RWPE1 (cell line): Measurements from ENCODE around the gene WSB1.

Source experiments
- CTCF ChIA-PET: fragments of 350-600 bp; sonication (Branson Sonifier 250); formaldehyde crosslinking; extraction: SDS; loops from one replicate; lab custom pipeline; 2021; lab: Yijun Ruan, JAX
- POLR2A ChIA-PET: fragments of 400-600 bp; formaldehyde crosslinking; extraction: SDS; loops from one replicate; lab custom pipeline; 2020; ENCODE audit warnings: antibody characterized with exemption; ENCODE audit not compliant: low non-redundant PET; lab: Yijun Ruan, JAX
- DNase-seq: peaks from one replicate; pipeline ENCODE4 v3.0.0; 2012; ENCODE audit warnings: low spot score
- H3K27ac ChIP-seq: fragments of 450-650 bp; 2 replicates; pipeline ENCODE4 v1.5.1; 2017
- TF ChIP-seq, protein P1 (sequence below): fragments of 450-650 bp; conservative IDR thresholded peaks from 2 replicates; pipeline ENCODE4 v1.5.1; 2017; ENCODE audit warnings: low read depth, mild to moderate bottlenecking

WSB1 gene, protein sequence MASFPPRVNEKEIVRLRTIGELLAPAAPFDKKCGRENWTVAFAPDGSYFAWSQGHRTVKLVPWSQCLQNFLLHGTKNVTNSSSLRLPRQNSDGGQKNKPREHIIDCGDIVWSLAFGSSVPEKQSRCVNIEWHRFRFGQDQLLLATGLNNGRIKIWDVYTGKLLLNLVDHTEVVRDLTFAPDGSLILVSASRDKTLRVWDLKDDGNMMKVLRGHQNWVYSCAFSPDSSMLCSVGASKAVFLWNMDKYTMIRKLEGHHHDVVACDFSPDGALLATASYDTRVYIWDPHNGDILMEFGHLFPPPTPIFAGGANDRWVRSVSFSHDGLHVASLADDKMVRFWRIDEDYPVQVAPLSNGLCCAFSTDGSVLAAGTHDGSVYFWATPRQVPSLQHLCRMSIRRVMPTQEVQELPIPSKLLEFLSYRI

GRCh38 chr17:27293898-27294688 is at the start of gene WSB1:
TSS of gene WSB1 (plus strand) at chr17:27294114. CDS start at chr17:27294396, 282 bp downstream.
- DNase-seq: peak; percentile 93
- H3K27ac ChIP-seq: peak within 1 kb of the TSS; percentile 95
- ChIA-PET POLR2A (interaction anchor here (0.5 to 1.9 kb wide), 6 partner anchors 20 to 312 kb away, joined by 3 to 5 read pairs (median 4); no protein-coding TSS in a partner anchor), CTCF (interaction anchor here (0.6 to 1.8 kb wide), 4 partner anchors 14 to 57 kb away, joined by 4 to 10 read pairs (median 8); no protein-coding TSS in a partner anchor)
- TF ChIP-seq, protein P1, sequence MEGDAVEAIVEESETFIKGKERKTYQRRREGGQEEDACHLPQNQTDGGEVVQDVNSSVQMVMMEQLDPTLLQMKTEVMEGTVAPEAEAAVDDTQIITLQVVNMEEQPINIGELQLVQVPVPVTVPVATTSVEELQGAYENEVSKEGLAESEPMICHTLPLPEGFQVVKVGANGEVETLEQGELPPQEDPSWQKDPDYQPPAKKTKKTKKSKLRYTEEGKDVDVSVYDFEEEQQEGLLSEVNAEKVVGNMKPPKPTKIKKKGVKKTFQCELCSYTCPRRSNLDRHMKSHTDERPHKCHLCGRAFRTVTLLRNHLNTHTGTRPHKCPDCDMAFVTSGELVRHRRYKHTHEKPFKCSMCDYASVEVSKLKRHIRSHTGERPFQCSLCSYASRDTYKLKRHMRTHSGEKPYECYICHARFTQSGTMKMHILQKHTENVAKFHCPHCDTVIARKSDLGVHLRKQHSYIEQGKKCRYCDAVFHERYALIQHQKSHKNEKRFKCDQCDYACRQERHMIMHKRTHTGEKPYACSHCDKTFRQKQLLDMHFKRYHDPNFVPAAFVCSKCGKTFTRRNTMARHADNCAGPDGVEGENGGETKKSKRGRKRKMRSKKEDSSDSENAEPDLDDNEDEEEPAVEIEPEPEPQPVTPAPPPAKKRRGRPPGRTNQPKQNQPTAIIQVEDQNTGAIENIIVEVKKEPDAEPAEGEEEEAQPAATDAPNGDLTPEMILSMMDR: no peak

DNA sequence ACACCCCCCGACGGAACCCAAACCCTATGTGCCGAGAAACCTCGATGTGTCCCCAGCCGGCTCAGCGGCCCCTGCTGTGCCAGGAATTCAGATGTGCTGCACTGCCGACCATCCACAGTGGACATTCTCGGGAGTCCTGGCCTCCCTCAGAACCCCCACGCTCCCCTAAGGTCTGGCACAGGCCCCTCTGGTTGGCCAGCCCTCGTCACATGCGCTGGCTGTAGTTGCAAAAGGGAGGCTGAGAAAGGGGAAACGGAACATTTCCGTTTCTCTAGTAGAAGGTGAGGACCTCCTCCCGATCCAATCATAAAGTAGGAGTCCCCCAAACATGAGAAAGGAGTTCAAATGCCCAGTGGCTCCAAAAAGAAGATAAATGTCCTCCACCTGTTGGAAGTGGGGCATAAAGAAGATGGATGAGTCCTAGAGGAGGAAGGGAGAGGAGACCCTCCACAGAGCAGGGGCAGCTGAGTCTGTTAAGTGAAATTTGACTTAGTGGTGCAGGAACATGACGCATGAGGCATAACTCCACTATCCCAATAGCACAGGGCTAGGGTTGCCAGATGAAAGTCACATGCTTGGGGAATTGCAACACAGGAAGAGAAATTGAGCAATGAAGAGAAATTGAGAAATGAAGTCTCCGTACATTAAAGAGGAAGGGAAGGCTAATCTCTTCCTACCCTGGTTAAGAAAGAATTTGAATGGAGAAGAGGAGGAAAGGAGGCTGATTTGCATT is 49.3 kb upstream of the WSB1 start:
- peak overlapping the region; percentile 90 for H3K27ac ChIP-seq
- peak; percentile 79 for DNase-seq
- TF ChIP-seq, protein P1: no peak
- POLR2A ChIA-PET: no interaction called here
- CTCF ChIA-PET: interaction anchor here (0.7 to 1.7 kb wide), 6 partner anchors 8 to 104 kb away, joined by 3 to 11 read pairs (median 4); no protein-coding TSS in a partner anchor

DNA sequence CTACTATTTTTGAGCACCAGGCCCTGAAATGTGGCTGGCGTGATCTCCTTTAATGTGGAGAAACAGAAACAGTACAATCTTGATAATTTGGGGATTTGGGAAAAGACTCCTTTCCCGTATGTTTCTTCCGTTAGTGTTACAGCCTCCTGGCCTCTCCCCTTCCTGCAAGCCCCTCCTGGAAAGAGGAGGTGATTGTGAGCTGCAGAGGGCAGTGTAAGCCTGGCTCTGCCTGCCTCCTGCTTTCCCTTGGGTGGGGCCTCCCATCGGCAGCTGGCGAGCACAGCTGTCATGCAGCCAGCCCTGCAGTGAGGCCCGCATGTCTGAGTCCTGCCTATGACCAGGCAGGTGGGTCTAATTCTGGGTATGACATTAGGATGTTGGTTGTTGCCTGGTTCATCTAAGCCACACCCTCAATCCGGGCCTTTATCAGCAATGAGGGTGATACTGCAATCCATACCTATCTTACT is 48.7 kb upstream of the WSB1 start:
- peak overlapping the region; percentile 90 for H3K27ac ChIP-seq
- ChIA-PET CTCF (interaction anchor here (0.5 to 1.7 kb wide), 9 partner anchors 9 to 88 kb away, joined by 3 to 11 read pairs (median 5); partner anchors contain the start of gene WSB1), POLR2A (interaction anchor here (1.3 kb wide), 1 partner anchor 49 kb away, joined by 5 read pairs; the partner anchor contains the start of gene WSB1)
- peak; percentile 83 for DNase-seq
- TF ChIP-seq, protein P1: peak; percentile 77

- peak overlapping the region; percentile 90 for H3K27ac ChIP-seq
- CTCF ChIA-PET: interaction anchor here (1.7 kb wide), 1 partner anchor 86 kb away, joined by 11 read pairs; no protein-coding TSS in a partner anchor
- POLR2A ChIA-PET: interaction anchor here (1.3 kb wide), 1 partner anchor 48 kb away, joined by 5 read pairs; the partner anchor contains the start of gene WSB1
- no peak for DNase-seq
- TF ChIP-seq, protein P1: no peak
Observed at GRCh38 chr17:27246537-27246936, 47.4 kb upstream of the WSB1 start.

DNA sequence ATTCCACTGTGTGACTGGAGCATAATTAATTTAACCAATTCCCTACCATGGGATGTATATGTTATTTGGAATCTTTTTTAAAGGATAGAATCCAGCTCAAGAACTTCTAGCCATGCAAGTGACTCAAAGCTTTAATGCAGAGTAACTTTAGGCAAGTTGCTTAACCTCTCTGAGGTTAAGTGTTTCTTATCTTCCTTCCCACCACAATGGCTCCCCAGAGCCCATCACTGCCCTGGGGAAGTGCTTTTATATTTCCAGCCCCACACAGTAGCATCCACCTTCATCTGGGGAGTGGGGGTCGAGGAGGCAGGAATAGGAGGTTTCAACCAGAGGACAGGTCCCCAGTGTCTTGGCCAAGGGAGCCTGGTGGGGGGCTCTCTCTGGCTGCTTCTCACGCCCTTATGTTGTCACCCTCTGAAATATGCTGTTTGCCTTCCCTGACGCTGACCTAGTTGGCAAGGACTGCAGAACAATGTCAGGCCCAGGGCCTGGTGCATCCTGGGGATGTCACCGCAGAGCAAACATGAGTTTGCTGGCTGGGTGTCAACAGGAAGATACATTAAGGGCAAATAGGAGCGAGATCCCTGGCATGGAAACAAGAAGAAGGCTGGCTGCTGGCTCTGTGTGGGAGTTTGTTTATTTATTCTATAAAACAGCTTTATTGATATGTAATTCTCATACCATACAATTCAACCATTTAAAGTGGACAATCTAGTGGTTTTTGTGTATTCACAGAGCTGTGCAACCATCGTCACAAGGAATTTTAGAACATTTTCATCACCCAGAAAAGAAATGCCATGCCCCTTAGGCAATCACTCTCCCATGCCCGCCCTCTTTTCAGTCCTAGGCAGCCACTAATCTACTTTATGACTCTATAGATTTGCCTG is 46.6 kb upstream of the WSB1 start:
- no peak for DNase-seq
- H3K27ac ChIP-seq: peak overlapping the region; percentile 59
- POLR2A ChIA-PET: no interaction called here
- TF ChIP-seq, protein P1: no peak
- CTCF ChIA-PET: no interaction called here
